Activated T-cell treated with anti-CD3 and anti-CD28 coated beads, Interleukin-2, amount 50 U/mL, for 4 hours (primary cell): ENCODE measurements around the gene PRLH. TPM values are rescaled to one million over a fixed set of nuclear protein-coding genes. Genes with fewer than 3 reads are reported as not detected.

Experiments
- ATAC-seq, 2 donors: fragments of 200-7000 bp; cut with Tn5 transposase; one replicate each; pipeline ENCODE4 v1.10.0; 2021
- DNase-seq: peaks from one replicate; pipeline ENCODE4 v3.0.0-alpha.2; 2020
- H3K27me3 Mint-ChIP-seq: one replicate; pipeline ENCODE4 v1.8.0; 2021; ENCODE audit warnings: low read depth, mixed read lengths
- H3K36me3 Mint-ChIP-seq: one replicate; pipeline ENCODE4 v1.8.0; 2022; ENCODE audit warnings: mixed read lengths; ENCODE audit not compliant: insufficient read depth
- H3K4me1 Mint-ChIP-seq: one replicate; pipeline ENCODE4 v1.8.0; 2021; ENCODE audit warnings: low read depth, mixed read lengths
- H3K4me3 Mint-ChIP-seq: one replicate; pipeline ENCODE4 v1.8.0; 2021; ENCODE audit warnings: mild to moderate bottlenecking, moderate library complexity, mixed read lengths
- H3K9me3 Mint-ChIP-seq: one replicate; pipeline ENCODE4 v1.8.0; 2021; ENCODE audit warnings: mixed read lengths
- total RNA-seq, 3 donors: library from RNA; stranded (reverse); gene quantifications; one replicate each; pipeline ENCODE4 v1.2.1, GENCODE V29; 2021

Gene PRLH
- total RNA-seq, 3 donors from 2014 or later: not detected

GRCh38 chr2:237567276-237568029 is 1.1 kb downstream of the PRLH start:
- Mint-ChIP-seq H3K9me3 (no peaks in the 10 kb centered on the region), H3K27me3 (peaks cover 8% of the 10 kb centered on the region), H3K4me1 (peaks cover 2% of the 10 kb centered on the region), H3K4me3 (no peak overlapping the region), H3K36me3 (no peaks in the 10 kb centered on the region)
- no peak for ATAC-seq
- DNase-seq: no peak

DNA sequence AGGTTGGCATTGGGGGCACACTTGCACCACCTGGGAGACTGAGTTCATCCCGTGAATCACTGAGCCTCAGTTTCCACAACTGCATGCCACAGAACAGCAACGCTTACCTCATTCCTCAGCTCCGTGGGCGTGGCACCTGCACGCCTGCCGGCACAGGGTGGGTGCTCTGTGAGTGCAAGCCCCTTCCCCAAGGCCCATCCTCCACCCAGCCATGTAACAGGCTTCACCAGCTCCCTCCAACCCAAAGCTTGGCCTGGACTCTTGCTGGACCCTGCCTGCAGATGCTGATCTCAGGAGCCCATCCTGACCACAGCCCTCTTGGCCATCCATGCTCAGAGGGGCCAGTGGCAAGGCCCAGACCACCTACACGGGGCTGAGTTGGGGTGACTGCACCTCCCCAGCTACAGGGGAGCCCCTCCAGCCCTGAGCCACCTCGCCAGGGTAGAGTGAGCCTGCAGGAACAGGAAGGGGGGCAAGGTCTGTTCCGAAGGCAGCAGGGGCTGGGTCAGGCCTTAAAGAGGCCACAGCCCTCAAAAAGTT is 1.8 kb downstream of the PRLH start:
- DNase-seq (no peak), ATAC-seq (no peak)
- H3K36me3 Mint-ChIP-seq: no peaks in the 10 kb centered on the region
- H3K27me3 Mint-ChIP-seq: peaks cover 8% of the 10 kb centered on the region
- no peak overlapping the region for H3K4me3 Mint-ChIP-seq
- H3K9me3 Mint-ChIP-seq: no peaks in the 10 kb centered on the region
- peaks cover 2% of the 10 kb centered on the region for H3K4me1 Mint-ChIP-seq

DNA sequence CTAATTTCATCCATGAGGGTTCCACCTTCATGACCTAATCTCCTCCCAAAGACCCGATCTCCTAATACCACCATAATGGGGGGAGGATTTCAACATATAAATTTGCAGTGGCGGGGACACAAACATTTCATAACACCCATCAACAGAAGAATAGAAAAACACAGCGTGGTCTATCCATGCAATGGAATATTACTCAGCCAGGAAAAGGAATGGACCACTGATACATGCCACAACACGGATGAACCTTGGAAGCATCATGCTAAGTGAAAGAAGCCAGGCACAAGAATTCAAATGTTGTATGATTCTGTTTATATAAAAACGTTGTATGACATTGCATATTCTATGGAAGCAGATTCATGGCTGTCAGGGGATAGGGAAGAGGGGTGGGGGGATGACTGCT is 2.7 kb downstream of the PRLH start:
- Mint-ChIP-seq H3K4me3 (no peak overlapping the region), H3K27me3 (peaks cover 8% of the 10 kb centered on the region), H3K36me3 (no peaks in the 10 kb centered on the region), H3K9me3 (no peaks in the 10 kb centered on the region), H3K4me1 (peaks cover 2% of the 10 kb centered on the region)
- DNase-seq (no peak), ATAC-seq (no peak)

DNA sequence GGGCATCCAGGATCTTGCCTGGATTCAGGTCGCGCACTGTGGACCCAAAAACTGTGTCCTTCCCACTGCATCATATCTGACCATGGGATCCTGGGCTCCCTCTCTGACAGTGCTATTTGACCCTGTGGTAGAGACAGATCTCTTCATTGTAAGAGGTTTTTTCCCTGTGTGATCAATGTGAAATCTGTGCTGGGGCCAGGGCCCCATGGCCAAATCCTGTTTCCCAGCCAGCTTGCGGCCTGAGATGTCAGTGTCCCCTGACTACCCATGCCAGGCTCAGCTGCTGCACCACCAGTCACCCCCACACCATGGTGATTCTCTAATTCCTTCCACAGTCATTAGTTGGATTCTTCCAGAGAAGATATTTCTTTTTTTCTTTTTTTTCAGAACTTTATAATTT is 3.5 kb downstream of the PRLH start:
- Mint-ChIP-seq H3K9me3 (no peaks in the 10 kb centered on the region), H3K4me1 (peaks cover 2% of the 10 kb centered on the region), H3K4me3 (no peak overlapping the region), H3K27me3 (peaks cover 8% of the 10 kb centered on the region), H3K36me3 (no peaks in the 10 kb centered on the region)
- no peak for ATAC-seq
- no peak for DNase-seq

- Mint-ChIP-seq H3K27me3 (peaks cover 8% of the 10 kb centered on the region), H3K9me3 (no peaks in the 10 kb centered on the region), H3K4me1 (peaks cover 2% of the 10 kb centered on the region), H3K36me3 (no peaks in the 10 kb centered on the region), H3K4me3 (no peak overlapping the region)
- no peak for ATAC-seq
- no peak for DNase-seq
Observed at GRCh38 chr2:237570776-237571335, 4.5 kb downstream of the PRLH start.

DNA sequence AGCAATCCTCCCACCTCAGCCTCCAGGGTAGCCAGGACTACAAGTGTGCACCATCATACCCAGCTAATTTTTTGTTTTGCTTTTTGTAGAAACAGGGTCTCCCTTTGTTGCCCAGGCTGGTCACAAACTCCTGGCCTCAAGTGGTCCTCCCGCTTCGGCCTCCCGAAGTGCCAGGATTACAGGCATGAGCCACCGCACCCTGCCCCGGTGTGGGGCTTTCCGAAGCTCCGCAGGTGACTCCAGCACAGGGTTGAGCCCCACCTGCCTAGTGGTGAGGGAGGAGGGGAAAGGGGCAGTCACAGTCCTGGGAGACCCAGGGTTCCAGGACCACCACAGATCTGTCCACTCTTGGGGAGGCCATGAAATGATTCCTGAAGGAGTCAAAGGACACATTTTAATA is 5.2 kb downstream of the PRLH start:
- DNase-seq: no peak
- Mint-ChIP-seq H3K9me3 (no peaks in the 10 kb centered on the region), H3K4me3 (no peak overlapping the region), H3K27me3 (peaks cover 8% of the 10 kb centered on the region), H3K36me3 (no peaks in the 10 kb centered on the region), H3K4me1 (peaks cover 2% of the 10 kb centered on the region)
- no peak for ATAC-seq

DNA sequence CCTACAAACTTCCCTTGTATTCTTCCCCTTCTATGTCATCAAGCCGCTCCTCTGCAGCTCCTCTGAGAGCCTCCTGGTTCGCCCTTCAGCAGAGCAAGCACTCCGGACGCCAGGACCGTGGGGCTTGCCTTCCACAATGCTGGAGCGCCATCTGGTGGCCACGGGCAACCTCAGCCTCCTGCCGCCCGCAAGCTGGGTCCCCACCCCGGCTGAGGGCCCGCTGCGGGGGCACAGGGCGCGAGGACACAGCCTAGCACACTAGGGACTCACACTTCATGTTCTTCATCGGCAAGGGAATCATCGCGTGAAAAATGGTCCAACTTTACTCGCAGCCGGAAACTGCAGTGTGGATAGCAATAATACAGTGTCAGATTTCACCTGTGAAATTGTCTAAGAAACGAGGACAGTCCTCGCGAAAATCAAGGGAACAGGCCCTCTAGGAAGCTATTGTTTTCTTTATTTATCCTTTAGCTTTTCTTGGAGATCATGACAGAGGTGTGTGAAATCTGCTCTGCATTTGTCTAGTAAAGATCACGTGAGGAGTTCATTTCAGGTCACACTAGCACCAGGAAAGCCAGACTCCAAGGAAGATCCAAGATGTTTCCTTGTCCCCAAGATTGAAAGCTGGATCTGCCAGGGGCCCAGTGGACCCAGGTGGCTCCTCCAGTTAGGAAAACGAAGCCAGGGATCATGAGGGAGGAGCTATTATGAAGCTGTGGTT is 5.8 kb downstream of the PRLH start:
- Mint-ChIP-seq H3K9me3 (no peaks in the 10 kb centered on the region), H3K4me1 (peaks cover 2% of the 10 kb centered on the region), H3K36me3 (no peaks in the 10 kb centered on the region), H3K27me3 (peaks cover 8% of the 10 kb centered on the region), H3K4me3 (no peak overlapping the region)
- DNase-seq (peak; percentile 88), ATAC-seq (peak; percentile 98 to 99)

DNA sequence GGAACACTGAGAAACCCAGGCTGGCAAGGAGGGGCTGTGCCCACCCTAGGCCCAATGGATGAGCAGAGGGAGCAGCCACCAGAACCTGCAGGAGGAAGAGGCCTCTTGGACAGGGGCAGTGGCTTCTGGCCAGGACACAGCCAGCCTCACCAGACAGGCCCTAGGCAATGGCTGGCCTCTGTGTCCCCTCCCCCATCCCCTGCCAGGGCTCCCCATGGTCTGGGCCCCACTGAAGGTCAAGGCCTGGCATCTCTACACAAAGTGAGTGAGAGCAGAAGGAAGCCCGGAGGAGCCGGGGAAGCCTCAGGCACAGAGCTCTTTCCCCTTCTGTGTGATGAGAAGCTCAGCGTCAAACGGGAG is 6.3 kb downstream of the PRLH start:
- ATAC-seq (no peak), DNase-seq (no peak)
- H3K27me3 Mint-ChIP-seq: peaks cover 8% of the 10 kb centered on the region
- H3K4me3 Mint-ChIP-seq: no peak overlapping the region
- H3K36me3 Mint-ChIP-seq: no peaks in the 10 kb centered on the region
- peaks cover 2% of the 10 kb centered on the region for H3K4me1 Mint-ChIP-seq
- H3K9me3 Mint-ChIP-seq: no peaks in the 10 kb centered on the region

- no peak overlapping the region for H3K4me3 Mint-ChIP-seq
- H3K27me3 Mint-ChIP-seq: peaks cover 7% of the 10 kb centered on the region
- peaks cover 2% of the 10 kb centered on the region for H3K4me1 Mint-ChIP-seq
- no peaks in the 10 kb centered on the region for H3K36me3 Mint-ChIP-seq
- ATAC-seq (no peak), DNase-seq (no peak)
- no peaks in the 10 kb centered on the region for H3K9me3 Mint-ChIP-seq
Observed at GRCh38 chr2:237573721-237574415, 7.5 kb downstream of the PRLH start.

DNA sequence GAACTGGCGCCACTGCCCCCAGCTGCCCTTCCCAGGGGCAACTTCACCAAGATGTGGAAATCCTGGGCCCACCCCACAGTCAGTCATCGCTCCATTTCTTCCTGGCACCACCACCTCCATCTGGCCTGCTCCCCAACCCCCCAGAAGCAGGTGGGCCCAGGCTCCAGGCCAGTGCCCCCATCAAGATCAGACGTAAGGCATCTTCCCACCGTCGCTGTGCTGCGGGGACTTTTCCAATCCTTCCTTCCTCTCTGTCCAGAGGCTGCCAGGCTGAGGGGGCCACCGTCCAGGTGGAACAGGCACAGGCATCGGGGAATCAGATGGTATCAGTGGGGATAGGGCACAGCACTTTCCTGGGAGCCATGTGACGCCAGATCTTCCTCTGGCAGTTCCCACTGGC is 8.1 kb downstream of the PRLH start:
- peaks cover 3% of the 10 kb centered on the region for H3K27me3 Mint-ChIP-seq
- no peak overlapping the region for H3K4me3 Mint-ChIP-seq
- H3K9me3 Mint-ChIP-seq: no peaks in the 10 kb centered on the region
- peaks cover 2% of the 10 kb centered on the region for H3K4me1 Mint-ChIP-seq
- ATAC-seq (no peak), DNase-seq (no peak)
- no peaks in the 10 kb centered on the region for H3K36me3 Mint-ChIP-seq

GRCh38 chr2:237574894-237575868 is 8.8 kb downstream of the PRLH start:
- no peak for ATAC-seq
- H3K27me3 Mint-ChIP-seq: no peaks in the 10 kb centered on the region

DNA sequence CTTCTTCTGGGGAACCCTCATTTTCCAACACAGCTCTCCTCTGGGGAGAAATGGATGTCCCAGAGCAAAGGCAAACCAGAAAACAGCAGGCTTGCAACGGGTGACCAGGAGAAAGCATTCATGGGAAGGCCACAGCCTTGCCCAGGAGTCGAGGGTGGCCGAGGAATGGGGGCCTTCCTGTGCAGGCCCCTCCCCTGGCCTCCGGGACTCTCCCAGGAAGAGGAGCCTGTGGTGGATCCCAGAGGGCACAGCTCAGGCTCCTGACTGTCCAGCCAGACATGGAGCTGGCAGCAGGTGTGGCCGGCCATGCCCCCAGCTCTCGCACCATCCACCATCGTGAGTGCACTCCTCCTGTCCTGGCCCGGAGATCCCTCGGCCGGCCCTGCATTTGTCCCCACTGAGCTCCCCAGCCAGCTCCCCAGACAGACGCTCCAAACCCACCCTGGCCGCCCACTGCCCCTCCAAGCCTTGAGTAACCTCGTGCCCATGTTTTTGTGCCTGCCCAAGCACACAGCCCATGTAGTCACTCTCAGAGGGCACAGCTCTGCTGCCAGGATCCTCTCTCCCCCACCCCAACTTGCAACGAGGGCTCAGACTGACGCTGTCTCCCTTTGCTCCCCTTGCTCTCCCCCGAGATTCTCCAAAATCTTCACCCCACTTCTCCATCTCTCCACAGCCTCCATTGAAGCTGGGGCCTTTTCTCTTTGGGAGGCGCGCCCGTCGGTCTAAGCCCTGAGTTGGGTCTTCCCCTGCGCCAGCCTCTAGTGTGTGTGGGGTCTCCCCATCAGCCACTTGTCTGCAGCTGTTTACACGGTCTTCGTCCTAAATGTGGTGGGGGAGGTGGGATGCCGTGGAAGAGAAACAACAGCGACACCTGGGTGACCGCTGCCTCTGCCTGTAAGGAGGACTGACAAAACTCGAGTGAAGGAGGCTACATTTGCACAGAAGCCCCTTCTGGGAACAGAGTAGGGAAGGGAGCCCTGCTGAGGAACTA is 9.8 kb downstream of the PRLH start:
- DNase-seq: no peak
- H3K9me3 Mint-ChIP-seq: no peaks in the 10 kb centered on the region
- H3K4me3 Mint-ChIP-seq: no peak overlapping the region
- H3K27me3 Mint-ChIP-seq: no peaks in the 10 kb centered on the region
- no peaks in the 10 kb centered on the region for H3K36me3 Mint-ChIP-seq
- peaks cover 2% of the 10 kb centered on the region for H3K4me1 Mint-ChIP-seq
- no peak for ATAC-seq

More at GRCh38 chr2:237574894-237575868, 8.8 kb downstream of the PRLH start:
- no peak overlapping the region for H3K4me3 Mint-ChIP-seq
- peaks cover 2% of the 10 kb centered on the region for H3K4me1 Mint-ChIP-seq
- DNase-seq: no peak
- no peaks in the 10 kb centered on the region for H3K9me3 Mint-ChIP-seq
- no peaks in the 10 kb centered on the region for H3K36me3 Mint-ChIP-seq
